ENCODE results near the gene EREG.

- no peak for TF ChIP-seq SP1 (IDR thresholded peaks at IDR 0.05; ENCODE audit: low read depth, low read length)
- TF ChIP-seq RFX5 (IDR thresholded peaks at IDR 0.05; ENCODE audit: borderline replicate concordance, low read depth, low read length), result no peak
- no peak for TF ChIP-seq KDM5A (IDR thresholded peaks at IDR 0.05; ENCODE audit: low read length)
- TF ChIP-seq SIN3A (conservative IDR thresholded peaks at IDR 0.05 in 1 of 2, IDR thresholded peaks at IDR 0.05 in 1 of 2; ENCODE audit: low read depth in 1 of 2, low read length in 2 of 2), result no peak
- no peak for TF ChIP-seq ASH2L (IDR thresholded peaks at IDR 0.05; ENCODE audit: low read length)
- no peak for TF ChIP-seq CBX5 (IDR thresholded peaks at IDR 0.05; ENCODE audit: low read depth, low read length)
- TF ChIP-seq CTCF (IDR thresholded peaks at IDR 0.05; ENCODE audit: control extremely low read depth in 1 of 3, insufficient read depth in 1 of 3, low read depth in 1 of 3, low read length in 3 of 3), result no peak
- TF ChIP-seq SUZ12 (IDR thresholded peaks at IDR 0.05; ENCODE audit: low read length), result no peak
- TF ChIP-seq, protein P1, sequence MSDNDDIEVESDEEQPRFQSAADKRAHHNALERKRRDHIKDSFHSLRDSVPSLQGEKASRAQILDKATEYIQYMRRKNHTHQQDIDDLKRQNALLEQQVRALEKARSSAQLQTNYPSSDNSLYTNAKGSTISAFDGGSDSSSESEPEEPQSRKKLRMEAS (IDR thresholded peaks at IDR 0.05), result no peak
- no peak for TF ChIP-seq RAD21 (IDR thresholded peaks at IDR 0.05 in 1 of 2, conservative IDR thresholded peaks at IDR 0.05 in 1 of 2; ENCODE audit: low read depth in 2 of 2, low read length in 2 of 2)
Measured at GRCh38 chr4:74344031-74344430, 20.9 kb upstream of the EREG start.
